Renal pelvis (tissue), 12 donors: ENCODE results near the gene ATG9A. TPM values are rescaled to one million over a fixed set of nuclear protein-coding genes. Genes with fewer than 3 reads are reported as not detected.
A peak's percentile ranks its signal among the peaks of the same experiment; 100 is the strongest.
"Not testable (repeated sequence)": the region's sequence is repeated elsewhere in the genome, so short reads cannot be mapped to it uniquely, and the experiment has no call there.

Experiments used
- DNase-seq: peaks from one replicate; pipeline ENCODE4 v3.0.0-alpha.2; 2013
- long read RNA-seq, 16 experiments: transcript quantifications; one replicate each; lab custom pipeline, GENCODE V29; 2026
- polyA plus RNA-seq, 3 donors: library from polyadenylated mRNA; unstranded; fragments of 120-200 nt; gene quantifications; one replicate each; pipeline ENCODE4 v1.2.1, GENCODE V29; 2013; ENCODE audit not compliant: insufficient read length in 3 of 3

The ATG9A gene
- polyA plus RNA-seq: 10 to 100 TPM; 45.2 to 48.4 (median 46.3) TPM
- long read RNA-seq, donor 1, full-length matches to known transcripts: 5 of 5 reads
- long read RNA-seq, donor 1, partial matches to known transcripts: 0 of 5 reads
- long read RNA-seq, donor 1, other reads (novel, unspliced or antisense): 0 of 5 reads
- long read RNA-seq, donor 2, full-length matches to known transcripts: 4 of 34 reads
- long read RNA-seq, donor 2, partial matches to known transcripts: 11 of 34 reads
- long read RNA-seq, donor 2, other reads (novel, unspliced or antisense): 19 of 34 reads
- long read RNA-seq, donor 3, partial matches to known transcripts: 16 of 20 reads
- long read RNA-seq, donor 3, other reads (novel, unspliced or antisense): 0 of 20 reads
- long read RNA-seq, donor 4, full-length matches to known transcripts: 3 of 3 reads
- long read RNA-seq, donor 4, partial matches to known transcripts: 0 of 3 reads
- long read RNA-seq, donor 4, other reads (novel, unspliced or antisense): 0 of 3 reads
- long read RNA-seq, donor 5, partial matches to known transcripts: 0 of 1 reads
- long read RNA-seq, donor 5, other reads (novel, unspliced or antisense): 0 of 1 reads
- long read RNA-seq, donor 6, full-length matches to known transcripts: 4 of 4 reads
- long read RNA-seq, donor 6, partial matches to known transcripts: 0 of 4 reads
- long read RNA-seq, donor 6, other reads (novel, unspliced or antisense): 0 of 4 reads
- long read RNA-seq, donor 7, full-length matches to known transcripts: 10 of 10 reads
- long read RNA-seq, donor 7, partial matches to known transcripts: 0 of 10 reads
- long read RNA-seq, donor 7, other reads (novel, unspliced or antisense): 0 of 10 reads
- long read RNA-seq, donor 8, full-length matches to known transcripts: 3 of 3 reads
- long read RNA-seq, donor 8, partial matches to known transcripts: 0 of 3 reads
- long read RNA-seq, donor 8, other reads (novel, unspliced or antisense): 0 of 3 reads
- long read RNA-seq, donor 9, partial matches to known transcripts: 0 of 5 reads
- long read RNA-seq, donor 9, other reads (novel, unspliced or antisense): 0 of 5 reads
- long read RNA-seq, donor 10, partial matches to known transcripts: 0 of 2 reads
- long read RNA-seq, donor 10, other reads (novel, unspliced or antisense): 0 of 2 reads
- long read RNA-seq, donor 11, full-length matches to known transcripts: 4 of 4 reads
- long read RNA-seq, donor 11, partial matches to known transcripts: 0 of 4 reads
- long read RNA-seq, donor 11, other reads (novel, unspliced or antisense): 0 of 4 reads
- long read RNA-seq, donor 12, full-length matches to known transcripts: 4 of 4 reads
- long read RNA-seq, donor 12, partial matches to known transcripts: 0 of 4 reads
- long read RNA-seq, donor 12, other reads (novel, unspliced or antisense): 0 of 4 reads
- long read RNA-seq, donor 13, partial matches to known transcripts: 32 of 43 reads
- long read RNA-seq, donor 13, other reads (novel, unspliced or antisense): 8 of 43 reads
- long read RNA-seq, donor 14: 0 reads
- long read RNA-seq, donor 15, full-length matches to known transcripts: 7 of 40 reads
- long read RNA-seq, donor 15, partial matches to known transcripts: 24 of 40 reads
- long read RNA-seq, donor 15, other reads (novel, unspliced or antisense): 9 of 40 reads
- long read RNA-seq, donor 16, full-length matches to known transcripts: 7 of 7 reads
- long read RNA-seq, donor 16, partial matches to known transcripts: 0 of 7 reads
- long read RNA-seq, donor 16, other reads (novel, unspliced or antisense): 0 of 7 reads

GRCh38 chr2:219229305-219230058 lies at the start of gene ATG9A, which contains the start of gene ANKZF1:
Gene ATG9A (minus strand): TSS chr2:219229636. CDS start chr2:219228024, 1,612 bp downstream.
Gene ANKZF1 (plus strand): TSS chr2:219229806. CDS start chr2:219230258, 452 bp downstream.
- peak; percentile 99 for DNase-seq

GRCh38 chr2:219278655-219279150 lies 49.3 kb upstream of the ATG9A start:
- no peak for DNase-seq

GRCh38 chr2:219277703-219278654 lies 48.5 kb upstream of the ATG9A start:
- peak; percentile 78 for DNase-seq

DNA sequence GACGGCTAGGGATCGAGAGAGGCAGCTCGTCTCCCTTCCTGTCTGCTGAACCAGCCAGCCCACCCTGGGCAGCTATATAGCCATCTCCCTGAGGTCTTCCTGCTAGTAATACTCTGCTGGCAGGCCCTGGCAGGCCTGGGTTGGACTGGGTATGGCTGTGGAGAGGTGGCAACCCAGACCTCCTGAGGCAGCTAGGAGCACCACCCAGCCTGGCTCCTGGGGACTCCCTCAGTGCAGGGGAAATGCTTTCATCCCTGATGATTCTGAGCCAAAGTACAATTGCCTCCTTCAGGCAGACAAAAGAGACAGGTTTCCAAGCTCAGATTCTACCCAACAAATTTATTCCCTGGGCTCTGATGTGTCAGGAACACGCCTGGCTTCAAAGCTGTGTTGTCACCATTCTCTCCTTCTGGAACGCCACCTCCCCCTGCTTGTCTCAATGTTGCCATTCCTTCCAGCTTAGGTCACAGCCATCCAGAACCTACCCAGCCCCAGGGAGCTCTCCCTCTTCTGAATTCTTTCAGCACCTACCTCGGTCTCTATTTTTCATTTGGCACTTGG lies 45.0 kb upstream of the ATG9A start:
- DNase-seq: no peak

DNA sequence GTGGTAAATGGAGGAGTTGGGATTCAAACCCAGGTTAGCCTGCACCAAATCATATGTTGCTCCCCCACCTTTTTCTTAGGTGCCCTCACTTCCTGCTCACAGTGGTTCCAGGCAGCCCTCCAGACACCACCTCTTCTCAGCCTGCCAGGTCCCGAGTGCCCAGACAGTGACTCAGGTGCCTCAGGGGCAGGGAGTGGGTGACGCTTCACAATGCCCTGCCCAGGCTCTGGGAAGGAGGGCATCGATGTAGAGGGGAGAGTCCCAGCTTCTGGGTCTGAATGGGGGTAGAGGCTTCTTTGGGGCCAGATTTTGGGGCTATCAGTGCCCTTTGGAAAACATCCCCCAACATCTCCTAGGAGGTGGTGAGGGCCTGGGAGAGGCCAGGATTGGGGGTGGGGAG lies 44.5 kb upstream of the ATG9A start:
- no peak for DNase-seq

GRCh38 chr2:219272995-219273394 lies 43.6 kb upstream of the ATG9A start:
- DNase-seq: no peak

DNA sequence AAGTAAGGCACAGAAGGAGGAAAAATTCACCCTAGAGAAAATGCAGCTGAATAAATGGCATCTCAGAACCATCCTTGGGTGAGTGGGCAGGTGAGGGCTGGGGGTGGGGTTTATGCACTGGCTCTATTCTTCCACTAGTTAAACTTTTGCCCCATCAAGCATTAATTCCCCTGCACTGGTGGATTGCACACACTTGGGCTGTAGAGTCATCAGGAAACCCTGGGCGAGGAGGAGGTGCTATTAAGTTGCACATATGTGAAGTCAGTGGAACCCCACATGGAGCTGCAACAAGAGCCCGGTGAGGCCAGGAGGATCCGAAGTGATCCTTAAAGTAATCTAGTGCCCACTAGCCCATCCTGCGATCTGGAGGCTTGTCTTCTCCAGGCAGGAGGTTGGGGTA lies 42.9 kb upstream of the ATG9A start:
- no peak for DNase-seq

- DNase-seq: no peak
Measured at GRCh38 chr2:219271021-219271420, 41.6 kb upstream of the ATG9A start.

DNA sequence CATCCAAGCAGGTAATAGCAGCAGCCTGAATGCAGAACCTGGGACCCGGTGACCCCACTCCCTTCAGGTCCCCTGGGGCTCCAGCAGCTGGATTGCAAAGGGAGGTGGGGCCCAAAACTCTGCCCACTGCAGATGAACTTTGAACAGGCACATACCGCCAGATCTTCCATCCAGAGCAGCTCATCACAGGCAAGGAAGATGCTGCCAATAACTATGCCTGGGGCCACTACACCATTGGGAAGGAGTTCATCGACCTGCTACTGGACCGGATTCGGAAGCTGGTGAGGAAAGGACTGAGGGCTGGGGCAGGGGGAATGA lies 40.6 kb upstream of the ATG9A start:
- DNase-seq: no peak

GRCh38 chr2:219269362-219270054 lies 40.1 kb upstream of the ATG9A start:
- no peak for DNase-seq

DNA sequence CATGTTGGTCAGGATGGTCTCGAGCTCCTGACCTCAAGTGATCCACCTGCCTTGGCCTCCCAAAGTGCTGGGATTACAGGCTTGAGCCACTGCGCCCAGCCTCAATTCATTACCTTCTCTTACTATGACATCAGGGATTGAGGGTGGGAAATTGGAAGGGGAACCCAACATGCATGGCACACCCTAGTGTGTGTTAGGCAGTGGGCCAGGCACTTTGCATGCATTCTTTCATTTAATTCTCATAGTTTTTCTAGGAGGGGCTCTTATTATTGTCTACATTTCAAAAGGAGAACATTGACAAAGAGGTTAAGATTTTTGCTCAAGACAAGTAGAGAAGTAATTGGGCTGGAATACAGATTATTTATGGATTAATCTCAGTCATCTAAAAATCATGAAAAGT lies 38.9 kb upstream of the ATG9A start:
- no peak for DNase-seq

DNA sequence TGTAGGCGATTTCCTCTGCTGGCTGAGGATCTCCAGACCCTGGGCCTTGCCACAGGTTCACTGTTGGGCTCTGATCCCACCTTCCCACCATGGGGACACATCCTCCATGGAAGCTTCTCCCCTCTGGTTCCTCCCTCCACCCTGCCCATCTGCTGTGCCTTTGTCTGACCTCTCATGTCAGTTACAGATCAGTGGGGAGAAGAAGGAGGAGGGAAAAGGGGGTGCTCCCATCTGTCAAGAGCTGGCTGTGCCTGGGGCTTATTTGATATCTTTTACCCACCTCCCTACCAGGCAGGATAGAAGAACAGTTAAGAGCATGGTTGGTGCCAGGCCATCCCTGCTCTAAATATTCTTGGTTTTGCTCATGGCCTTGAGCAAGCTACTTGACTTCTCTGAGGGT lies 37.5 kb upstream of the ATG9A start:
- DNase-seq: no peak

DNA sequence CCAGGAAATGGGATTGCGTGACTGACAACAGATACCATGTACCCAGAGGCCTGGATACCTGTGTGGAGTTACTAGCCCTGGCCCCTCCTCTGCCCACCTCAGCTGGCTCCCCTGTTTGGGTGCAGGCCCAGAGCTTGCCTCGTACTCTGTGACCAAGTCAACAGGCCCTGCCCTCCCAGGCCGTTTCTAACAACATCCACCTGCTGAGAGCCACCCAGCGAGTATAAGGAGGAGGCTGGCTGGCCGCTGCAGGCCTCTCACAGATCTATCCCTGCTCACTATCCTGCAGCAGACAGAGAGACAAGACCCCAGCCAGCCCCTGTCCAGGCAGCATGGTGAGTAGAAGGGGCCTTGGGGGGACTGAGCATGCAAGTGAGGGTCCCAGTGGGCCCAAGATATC lies 36.8 kb upstream of the ATG9A start:
- DNase-seq: no peak

DNA sequence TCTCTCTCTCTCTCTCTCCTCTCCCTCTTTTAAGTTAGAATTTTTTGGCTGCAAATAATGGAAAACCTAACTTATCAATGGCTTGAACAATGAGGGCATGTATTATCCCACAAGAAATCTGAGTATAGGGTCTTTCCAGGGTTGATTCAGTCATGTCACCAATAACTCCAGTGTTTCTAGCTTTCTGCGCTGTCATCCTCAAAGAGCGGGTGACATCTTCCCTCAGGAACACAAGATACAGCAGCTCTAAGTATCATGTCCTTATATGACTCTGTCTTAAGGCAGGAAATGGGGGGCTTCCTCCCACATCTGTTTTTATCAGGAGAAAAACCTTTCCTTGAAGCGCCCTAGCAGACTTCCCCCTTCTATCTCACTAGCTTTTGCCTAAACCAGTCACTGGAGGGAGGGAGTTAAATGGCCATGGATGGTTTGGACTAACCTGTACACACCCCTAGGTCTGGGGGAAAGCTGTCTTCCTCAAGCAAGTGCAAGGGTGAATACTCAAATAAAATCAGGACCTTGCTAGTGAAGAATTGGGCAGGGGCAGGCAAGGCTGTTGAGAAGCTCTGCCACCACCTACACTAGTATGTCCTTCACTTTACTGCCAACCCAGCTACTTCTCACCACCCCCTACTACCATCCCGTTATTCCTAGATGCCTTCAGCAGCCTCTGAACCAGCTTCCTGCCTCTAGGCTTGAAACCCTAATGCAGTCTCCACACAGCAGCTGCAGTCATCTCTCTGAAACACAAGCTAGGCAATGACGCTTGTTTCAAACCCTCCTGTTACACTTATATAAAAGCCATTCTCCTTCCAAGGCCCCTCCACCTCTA lies 31.8 kb upstream of the ATG9A start:
- DNase-seq: no peak

DNA sequence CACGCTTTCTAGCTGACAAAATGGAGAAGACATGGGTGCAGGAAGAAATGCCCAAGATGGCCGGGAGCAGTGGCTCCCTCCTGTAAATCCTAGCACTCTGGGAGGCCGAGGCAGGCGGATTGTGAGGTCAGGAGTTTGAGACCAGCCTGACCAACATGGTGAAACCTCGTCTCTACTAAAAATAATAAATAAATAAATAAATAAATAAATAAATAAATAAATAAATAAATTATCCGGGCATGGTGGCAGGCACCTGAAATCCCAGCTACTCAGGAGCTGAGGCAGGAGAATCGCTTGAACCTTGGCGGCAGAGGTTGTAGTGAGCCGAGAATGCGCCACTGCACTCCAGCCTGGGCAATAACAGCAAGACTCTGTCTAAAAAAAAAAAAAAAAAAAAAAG lies 29.5 kb upstream of the ATG9A start:
- DNase-seq: not testable (repeated sequence)

- DNase-seq: no peak
Measured at GRCh38 chr2:219254590-219255201, 25.3 kb upstream of the ATG9A start.
